Right atrium auricular region (tissue), 2 donors: ENCODE data around the gene NKX1-1. TPM values are rescaled to one million over a fixed set of nuclear protein-coding genes. Genes with fewer than 3 reads are reported as not detected.

Source experiments
- DNase-seq: peaks from one replicate; pipeline ENCODE4 v3.0.0-alpha.2; 2019; ENCODE audit warnings: low spot score
- H3K27ac ChIP-seq, 2 donors: fragments of 200-600 bp; sonication (generic); 1 replicate in 1 of 2; 2 replicates in 1 of 2; pipeline ENCODE4 v1.5.1; 2016 to 2019
- H3K27me3 ChIP-seq, 2 donors: fragments of 200-600 bp; sonication (generic); one replicate each; pipeline versions ENCODE4 v1.5.1 to v1.6.0; 2017 to 2019
- H3K36me3 ChIP-seq: fragments of 200-600 bp; sonication (generic); one replicate; pipeline ENCODE4 v1.5.1; 2016
- H3K4me1 ChIP-seq, 2 donors: fragments of 200-600 bp; sonication (generic); one replicate each; pipeline versions ENCODE4 v1.5.1 to v1.6.0; 2017 to 2019
- H3K4me3 ChIP-seq, 2 donors: fragments of 200-600 bp; sonication (generic); 1 replicate in 1 of 2; 2 replicates in 1 of 2; pipeline ENCODE4 v1.5.1; 2017 to 2019; ENCODE audit warnings: mild to moderate bottlenecking in 1 of 2, moderate library complexity in 1 of 2
- H3K9me3 ChIP-seq, 2 donors: fragments of 200-600 bp; sonication (generic); one replicate each; pipeline ENCODE4 v1.5.1; 2019
- total RNA-seq, 2 donors: library from RNA; depleted of rRNA; stranded (reverse); fragments of >200 nt; gene quantifications; one replicate each; pipeline ENCODE4 v1.1.0, GENCODE V29; 2016
- TF ChIP-seq, protein P1 (sequence below), 2 donors: fragments of 200-600 bp; sonication (generic); IDR thresholded peaks; one replicate each; pipeline ENCODE4 v1.5.1; 2019; ENCODE audit warnings: antibody characterized with exemption in 2 of 2

NKX1-1 gene
- total RNA-seq: not detected

- peaks cover 22 to 80% of the 10 kb centered on the region in 2 donors for H3K27me3 ChIP-seq
- no peaks in the 10 kb centered on the region for H3K9me3 ChIP-seq
- H3K4me3 ChIP-seq: no peak within 1 kb of the TSS
- TF ChIP-seq, protein P1, sequence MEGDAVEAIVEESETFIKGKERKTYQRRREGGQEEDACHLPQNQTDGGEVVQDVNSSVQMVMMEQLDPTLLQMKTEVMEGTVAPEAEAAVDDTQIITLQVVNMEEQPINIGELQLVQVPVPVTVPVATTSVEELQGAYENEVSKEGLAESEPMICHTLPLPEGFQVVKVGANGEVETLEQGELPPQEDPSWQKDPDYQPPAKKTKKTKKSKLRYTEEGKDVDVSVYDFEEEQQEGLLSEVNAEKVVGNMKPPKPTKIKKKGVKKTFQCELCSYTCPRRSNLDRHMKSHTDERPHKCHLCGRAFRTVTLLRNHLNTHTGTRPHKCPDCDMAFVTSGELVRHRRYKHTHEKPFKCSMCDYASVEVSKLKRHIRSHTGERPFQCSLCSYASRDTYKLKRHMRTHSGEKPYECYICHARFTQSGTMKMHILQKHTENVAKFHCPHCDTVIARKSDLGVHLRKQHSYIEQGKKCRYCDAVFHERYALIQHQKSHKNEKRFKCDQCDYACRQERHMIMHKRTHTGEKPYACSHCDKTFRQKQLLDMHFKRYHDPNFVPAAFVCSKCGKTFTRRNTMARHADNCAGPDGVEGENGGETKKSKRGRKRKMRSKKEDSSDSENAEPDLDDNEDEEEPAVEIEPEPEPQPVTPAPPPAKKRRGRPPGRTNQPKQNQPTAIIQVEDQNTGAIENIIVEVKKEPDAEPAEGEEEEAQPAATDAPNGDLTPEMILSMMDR (IDR thresholded peaks at IDR 0.05): no peak
- no peaks in the 10 kb centered on the region for H3K36me3 ChIP-seq
- DNase-seq: no peak
- H3K4me1 ChIP-seq: peaks cover 0 to 46% of the 10 kb centered on the region in 2 donors
- H3K27ac ChIP-seq: no peak within 1 kb of the TSS
Measured at GRCh38 chr4:1406394-1406980, at the start of gene NKX1-1. NKX1-1 (minus strand) TSS chr4:1406442; CDS start chr4:1406442, 0 bp downstream.

DNA sequence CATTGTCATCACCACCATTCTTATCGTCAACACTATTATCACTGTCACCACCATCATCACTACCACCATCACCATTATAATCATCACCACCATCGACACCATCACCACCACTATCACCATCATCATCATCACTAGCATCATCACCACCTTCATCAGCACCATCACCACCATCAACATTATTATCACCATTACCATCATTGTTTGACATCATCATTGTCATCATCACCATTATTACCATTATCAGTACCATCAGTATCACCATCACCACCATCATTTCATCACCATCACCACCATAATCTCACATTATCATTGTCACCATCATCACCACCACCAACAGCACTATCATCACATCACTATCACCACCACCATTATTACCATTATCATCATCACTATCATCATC, 47.5 kb upstream of the NKX1-1 start:
- DNase-seq: no peak
- Histone ChIP-seq H3K27me3 (no peaks in the 10 kb centered on the region), H3K36me3 (no peaks in the 10 kb centered on the region), H3K4me3 (no peak overlapping the region), H3K27ac (no peak overlapping the region), H3K4me1 (no peaks in the 10 kb centered on the region), H3K9me3 (no peaks in the 10 kb centered on the region)
- TF ChIP-seq, protein P1 (IDR thresholded peaks at IDR 0.05): no peak

DNA sequence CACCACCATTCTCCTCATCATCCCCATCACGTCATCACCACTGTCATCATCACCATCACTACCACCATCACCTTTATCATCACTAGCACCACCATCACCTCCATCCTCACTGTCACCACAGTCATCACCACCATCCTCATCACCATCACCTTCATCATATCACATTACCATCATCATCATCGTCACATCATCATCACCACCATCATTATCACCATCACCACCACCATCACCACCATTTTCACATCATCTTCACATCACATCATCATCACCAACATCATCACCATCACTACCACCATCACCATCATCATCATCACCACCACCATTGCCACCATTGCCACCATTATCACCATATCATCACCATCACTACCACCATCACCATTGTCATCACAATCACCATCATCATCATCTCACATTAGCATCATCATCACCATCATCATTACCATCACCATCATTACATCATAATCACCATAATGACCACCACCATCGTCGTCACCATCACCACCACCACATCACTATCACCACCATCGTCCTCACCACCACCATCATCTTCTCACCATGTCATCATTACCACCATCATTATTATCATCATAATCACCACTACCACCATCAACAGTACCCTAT, 46.3 kb upstream of the NKX1-1 start:
- H3K4me1 ChIP-seq: no peaks in the 10 kb centered on the region

DNA sequence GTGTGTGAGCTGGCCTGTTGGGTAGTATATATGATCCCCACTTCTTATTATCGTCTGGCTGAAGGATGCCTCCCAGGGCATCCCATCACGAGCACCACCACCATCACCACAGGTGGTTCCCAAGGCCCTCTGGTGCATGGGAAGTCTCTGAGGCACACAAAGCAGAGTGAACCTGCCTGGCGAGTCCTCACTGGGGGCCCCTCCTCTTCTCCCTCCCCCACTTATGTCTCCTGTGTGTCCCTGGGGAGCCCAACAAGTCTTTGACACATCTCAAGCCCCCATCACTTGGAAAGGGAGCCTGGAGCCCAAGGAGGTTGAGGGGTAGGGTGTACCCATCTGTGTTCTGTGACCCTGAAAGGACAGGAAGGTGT, 45.5 kb upstream of the NKX1-1 start:
- TF ChIP-seq, protein P1 (IDR thresholded peaks at IDR 0.05): no peak
- Histone ChIP-seq H3K9me3 (no peaks in the 10 kb centered on the region), H3K27ac (no peak overlapping the region), H3K4me1 (no peaks in the 10 kb centered on the region), H3K4me3 (no peak overlapping the region), H3K36me3 (no peaks in the 10 kb centered on the region), H3K27me3 (no peaks in the 10 kb centered on the region)
- no peak for DNase-seq

More for the DNA sequence above, 46.3 kb upstream of the NKX1-1 start:
- no peak for DNase-seq
- H3K9me3 ChIP-seq: no peaks in the 10 kb centered on the region
- H3K4me3 ChIP-seq: no peak overlapping the region
- no peak overlapping the region for H3K27ac ChIP-seq
- TF ChIP-seq, protein P1 (IDR thresholded peaks at IDR 0.05): no peak
- H3K36me3 ChIP-seq: no peaks in the 10 kb centered on the region
- no peaks in the 10 kb centered on the region for H3K27me3 ChIP-seq

DNA sequence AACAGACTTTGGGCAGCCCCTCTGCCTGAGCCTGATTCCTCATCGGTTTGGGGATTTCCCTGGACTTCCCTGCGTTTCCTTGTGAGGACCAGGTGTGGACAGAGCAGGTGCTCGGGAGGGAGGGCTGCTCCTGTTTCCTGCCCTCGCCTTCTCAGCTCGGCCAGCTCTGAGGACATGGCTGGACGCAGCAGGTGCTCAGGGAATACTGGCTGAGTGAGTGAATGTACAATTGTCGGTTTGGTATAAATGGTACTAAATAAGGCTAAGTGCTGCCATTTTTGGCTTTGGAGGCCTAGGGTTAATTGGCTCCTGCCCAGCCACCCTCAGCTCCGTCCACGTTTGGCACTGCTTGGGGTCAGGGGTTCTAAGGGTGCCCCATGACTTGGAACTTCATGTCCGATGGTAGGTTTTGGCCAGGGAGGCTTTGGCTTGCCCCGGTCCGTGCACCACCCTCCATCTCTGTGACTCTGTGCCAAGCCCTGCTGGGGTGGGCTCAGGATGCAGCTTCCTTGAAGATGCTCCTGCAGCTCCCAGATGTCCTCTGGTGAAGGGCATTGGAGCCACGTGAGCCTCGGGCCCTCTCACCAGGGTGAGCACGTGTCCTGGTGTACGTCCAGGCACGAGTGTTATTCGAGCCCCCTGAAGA, 45.0 kb upstream of the NKX1-1 start:
- H3K27ac ChIP-seq: no peak overlapping the region
- no peak overlapping the region for H3K4me3 ChIP-seq
- no peaks in the 10 kb centered on the region for H3K9me3 ChIP-seq
- no peak for DNase-seq
- H3K36me3 ChIP-seq: no peaks in the 10 kb centered on the region
- no peaks in the 10 kb centered on the region for H3K27me3 ChIP-seq
- H3K4me1 ChIP-seq: no peaks in the 10 kb centered on the region
- TF ChIP-seq, protein P1 (IDR thresholded peaks at IDR 0.05): no peak
